NCI-H146 (cell line): Measurements from ENCODE around the gene TMX1.

Experiments used
- DNase-seq: peaks from one replicate; lab custom pipeline; 2025; lab: John Stamatoyannopoulos, UW

TMX1 gene

GRCh38 chr14:51242545-51243490 lies 2.8 kb downstream of the TMX1 start:
- DNase-seq, result no peak

- DNase-seq, result no peak
Observed at GRCh38 chr14:51244591-51244990, 4.5 kb downstream of the TMX1 start.

- DNase-seq, result no peak
Observed at GRCh38 chr14:51246032-51246431, 6.0 kb downstream of the TMX1 start.

GRCh38 chr14:51248016-51248987 lies 8.3 kb downstream of the TMX1 start:
- no peak for DNase-seq

GRCh38 chr14:51251486-51251885 lies 11.4 kb downstream of the TMX1 start:
- no peak for DNase-seq

- no peak for DNase-seq
Observed at GRCh38 chr14:51253880-51254279, 13.8 kb downstream of the TMX1 start.

GRCh38 chr14:51258280-51258679 lies 18.2 kb downstream of the TMX1 start:
- DNase-seq, result no peak

- DNase-seq, result no peak
Observed at GRCh38 chr14:51258788-51259187, 18.7 kb downstream of the TMX1 start.

GRCh38 chr14:51260225-51260624 lies 20.2 kb downstream of the TMX1 start:
- DNase-seq, result no peak

- DNase-seq, result no peak
Observed at GRCh38 chr14:51261151-51261550, 21.1 kb downstream of the TMX1 start.

GRCh38 chr14:51262868-51263267 lies 22.8 kb downstream of the TMX1 start:
- no peak for DNase-seq

GRCh38 chr14:51269634-51270033 lies 29.6 kb downstream of the TMX1 start:
- DNase-seq, result no peak

- DNase-seq, result no peak
Observed at GRCh38 chr14:51276605-51277004, 36.6 kb downstream of the TMX1 start.

GRCh38 chr14:51277753-51278415 lies 37.8 kb downstream of the TMX1 start:
- no peak for DNase-seq

- peak; percentile 75 for DNase-seq
Observed at GRCh38 chr14:51282517-51282916, 42.5 kb downstream of the TMX1 start.

GRCh38 chr14:51283402-51284085 lies 43.5 kb downstream of the TMX1 start:
- peak; percentile 73 for DNase-seq

- no peak for DNase-seq
Observed at GRCh38 chr14:51284241-51284640, 44.2 kb downstream of the TMX1 start.

- DNase-seq, result no peak
Observed at GRCh38 chr14:51285120-51285519, 45.1 kb downstream of the TMX1 start.

- no peak for DNase-seq
Observed at GRCh38 chr14:51289169-51289568, 49.1 kb downstream of the TMX1 start.

GRCh38 chr14:51290132-51290531 lies 50.1 kb downstream of the TMX1 start:
- DNase-seq, result no peak

- no peak for DNase-seq
Observed at GRCh38 chr14:51291016-51291415, 51.0 kb downstream of the TMX1 start.
